CD4-positive, alpha-beta memory T cell (primary cell): ENCODE measurements around the gene DOCK9. TPM values are rescaled to one million over a fixed set of nuclear protein-coding genes. Genes with fewer than 3 reads are reported as not detected.
A peak's percentile ranks its signal among the peaks of the same experiment; 100 is the strongest.

ENCODE experiments used
- CTCF ChIA-PET: fragments of 350-600 bp; sonication (Branson Sonifier 250); formaldehyde crosslinking; loops from one replicate; lab custom pipeline; 2021; ENCODE audit warnings: inconsistent platforms; ENCODE audit not compliant: partially characterized antibody; lab: Charles Lee
- POLR2A ChIA-PET: fragments of 350-600 bp; sonication (Branson Sonifier 250); formaldehyde crosslinking; loops from one replicate; lab custom pipeline; 2021; ENCODE audit not compliant: partially characterized antibody; lab: Charles Lee
- DNase-seq, 5 donors: peaks; one replicate each; pipeline versions ENCODE4 v3.0.0 to v3.0.0-alpha.2; 2020 to 2022; ENCODE audit warnings: mixed read lengths in 1 of 5
- H3K27ac ChIP-seq: one replicate; pipeline ENCODE4 v1.7.0; 2013; ENCODE audit warnings: low read depth, low read length
- H3K27me3 ChIP-seq: 2 replicates; pipeline ENCODE4 v1.7.0; 2013; ENCODE audit warnings: mild to moderate bottlenecking, low read length, moderate library complexity; ENCODE audit not compliant: insufficient read depth
- H3K36me3 ChIP-seq: 2 replicates; pipeline ENCODE4 v1.7.0; 2013; ENCODE audit warnings: mild to moderate bottlenecking, low read length, moderate library complexity; ENCODE audit not compliant: insufficient read depth
- H3K4me1 ChIP-seq: 2 replicates; pipeline ENCODE4 v1.7.0; 2013; ENCODE audit warnings: mild to moderate bottlenecking, low read length, moderate library complexity; ENCODE audit not compliant: insufficient read depth
- H3K4me3 ChIP-seq, 2 donors: one replicate each; pipeline ENCODE4 v1.7.0; 2013; ENCODE audit warnings: low read length in 2 of 2, mild to moderate bottlenecking in 1 of 2
- H3K9me3 ChIP-seq, 2 donors: one replicate each; pipeline ENCODE4 v1.7.0; 2013; ENCODE audit warnings: low read length in 2 of 2, control low read depth in 1 of 2; ENCODE audit not compliant: control insufficient read depth in 1 of 2
- H3K27ac Mint-ChIP-seq, 7 donors: one replicate each; pipeline ENCODE4 v1.8.0; 2020 to 2021; ENCODE audit warnings: mixed read lengths in 7 of 7, mild to moderate bottlenecking in 6 of 7, inconsistent platforms in 3 of 7, moderate library complexity in 3 of 7
- H3K27me3 Mint-ChIP-seq, 2 donors: one replicate each; pipeline ENCODE4 v1.8.0; 2020 to 2021; ENCODE audit warnings: mixed read lengths in 2 of 2
- H3K36me3 Mint-ChIP-seq, 2 donors: one replicate each; pipeline ENCODE4 v1.8.0; 2020 to 2021; ENCODE audit warnings: mixed read lengths in 2 of 2, inconsistent platforms in 1 of 2, mild to moderate bottlenecking in 1 of 2
- H3K4me1 Mint-ChIP-seq, 4 donors: one replicate each; pipeline ENCODE4 v1.8.0; 2020 to 2021; ENCODE audit warnings: mixed read lengths in 4 of 4, mild to moderate bottlenecking in 1 of 4
- H3K4me3 Mint-ChIP-seq, 8 donors: one replicate each; pipeline ENCODE4 v1.8.0; 2020 to 2021; ENCODE audit warnings: mixed read lengths in 8 of 8, mild to moderate bottlenecking in 7 of 8, moderate library complexity in 6 of 8, inconsistent platforms in 3 of 8
- H3K9me3 Mint-ChIP-seq, 8 donors: one replicate each; pipeline ENCODE4 v1.8.0; 2020 to 2021; ENCODE audit warnings: mixed read lengths in 8 of 8, mild to moderate bottlenecking in 5 of 8, inconsistent platforms in 3 of 8, moderate library complexity in 1 of 8
- intact Hi-C: fragments of 100-400 bp; cut with micrococcal nuclease; formaldehyde crosslinking; loops from one replicate; pipeline ENCODE4 v1.15.1; 2023
- polyA plus RNA-seq, 2 donors: library from polyadenylated mRNA; unstranded; fragments of 300-500 nt; fragmentation: Illumina TruSeq; gene quantifications; one replicate each; pipeline ENCODE4 v1.2.3, GENCODE V29; 2021
- total RNA-seq, 2 experiments: library from RNA; stranded (reverse); gene quantifications; one replicate each; pipeline ENCODE4 v1.2.3, GENCODE V29; 2021

The DOCK9 gene
- total and polyA plus RNA-seq, 4 experiments from 2014 or later = 6.3 to 197 (median 119) TPM

DNA sequence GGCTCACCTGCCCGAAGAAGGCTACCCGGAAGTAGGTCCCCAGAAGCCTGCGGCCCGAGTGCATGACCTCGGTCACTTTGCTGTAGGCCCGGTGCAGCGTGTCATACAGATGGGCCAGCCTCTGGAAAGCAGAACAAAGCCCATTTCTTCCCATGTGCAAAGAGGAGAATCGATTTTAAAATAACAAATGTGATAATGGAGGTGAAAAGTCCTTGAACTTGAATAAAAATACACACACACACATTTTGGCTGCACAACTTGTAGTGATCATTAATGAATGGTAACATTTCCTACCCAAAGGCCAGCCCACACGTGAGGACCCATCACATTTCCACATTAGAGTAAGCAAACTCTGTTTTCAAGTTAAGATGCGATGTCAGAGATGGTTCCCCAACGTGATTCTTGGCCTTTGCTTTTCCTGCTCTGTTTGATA, 168.5 kb downstream of the DOCK9 start:
- Mint-ChIP-seq H3K36me3 (peaks cover 46 to 60% of the 10 kb centered on the region in 2 donors), H3K27me3 (no peaks in the 10 kb centered on the region), H3K4me3 (no peak overlapping the region), H3K9me3 (peaks cover 0 to 4% (median 0%) of the 10 kb centered on the region in 8 donors), H3K27ac (no peak overlapping the region), H3K4me1 (no peaks in the 10 kb centered on the region)
- no peak overlapping the region for H3K4me3 ChIP-seq
- ChIA-PET POLR2A (no interaction called here), CTCF (no interaction called here)
- H3K27me3 ChIP-seq = no peaks in the 10 kb centered on the region
- H3K36me3 ChIP-seq = peaks cover 33% of the 10 kb centered on the region
- no peak overlapping the region for H3K27ac ChIP-seq
- H3K9me3 ChIP-seq = no peaks in the 10 kb centered on the region
- no peak for DNase-seq
- no peaks in the 10 kb centered on the region for H3K4me1 ChIP-seq
- intact Hi-C loops = no loop called here

DNA sequence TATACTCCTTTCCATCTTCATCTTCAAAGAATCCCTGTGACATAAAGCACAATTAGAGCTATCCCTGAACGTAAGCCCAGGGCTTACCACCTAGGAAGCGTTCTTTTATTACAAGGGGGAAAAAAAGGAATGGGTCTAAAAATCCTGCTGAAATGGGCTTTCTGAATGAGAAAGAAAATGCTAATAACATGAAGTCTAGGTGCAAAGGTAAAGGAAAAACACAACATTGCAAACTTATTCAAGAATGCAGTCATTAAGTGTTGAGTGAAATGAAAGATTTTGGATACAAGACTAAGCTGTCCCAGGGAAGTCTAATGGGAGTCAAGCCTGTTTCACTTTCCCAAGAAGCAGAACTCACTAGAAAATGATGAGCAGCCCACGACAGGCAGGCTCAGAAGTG, 170.1 kb downstream of the DOCK9 start:
- H3K27ac Mint-ChIP-seq = no peak overlapping the region
- intact Hi-C loops = no loop called here
- H3K4me1 Mint-ChIP-seq = no peaks in the 10 kb centered on the region
- Histone ChIP-seq H3K4me3 (no peak overlapping the region), H3K36me3 (peaks cover 48% of the 10 kb centered on the region), H3K9me3 (no peaks in the 10 kb centered on the region), H3K27me3 (no peaks in the 10 kb centered on the region), H3K4me1 (no peaks in the 10 kb centered on the region), H3K27ac (no peak overlapping the region)
- H3K9me3 Mint-ChIP-seq = peaks cover 0 to 4% (median 0%) of the 10 kb centered on the region in 8 donors
- POLR2A ChIA-PET = no interaction called here
- H3K27me3 Mint-ChIP-seq = no peaks in the 10 kb centered on the region
- H3K36me3 Mint-ChIP-seq = peaks cover 59 to 67% of the 10 kb centered on the region in 2 donors
- CTCF ChIA-PET = no interaction called here
- DNase-seq = no peak
- H3K4me3 Mint-ChIP-seq = no peak overlapping the region

DNA sequence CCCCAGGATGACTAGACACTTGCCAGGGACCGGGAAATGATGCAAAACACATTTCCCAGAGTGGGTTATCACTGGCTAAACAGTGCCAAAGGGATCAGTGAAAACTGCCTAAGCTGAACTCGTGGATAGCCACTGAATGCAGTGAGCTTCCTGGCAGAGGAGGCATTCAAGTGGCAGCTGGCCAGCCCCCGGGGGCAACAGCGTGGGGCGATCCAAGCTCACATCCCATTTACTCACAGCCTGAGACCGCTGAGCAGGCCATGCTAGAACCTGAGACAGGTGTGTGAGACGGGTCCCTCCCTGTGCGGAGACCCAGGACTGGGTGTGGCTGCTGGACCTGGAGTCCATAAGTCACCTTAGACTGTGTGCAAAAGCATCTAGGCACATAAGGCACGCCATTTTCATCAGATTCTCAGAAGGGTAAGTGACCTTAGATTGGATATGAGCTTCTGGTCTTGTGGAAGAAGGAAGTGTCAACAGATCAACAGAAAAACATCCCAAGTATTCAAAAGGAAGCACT, 173.5 kb downstream of the DOCK9 start:
- ChIA-PET CTCF (no interaction called here), POLR2A (no interaction called here)
- no peak for DNase-seq
- H3K27ac Mint-ChIP-seq = no peak overlapping the region
- no peaks in the 10 kb centered on the region for H3K4me1 Mint-ChIP-seq
- no peak overlapping the region for H3K27ac ChIP-seq
- no peaks in the 10 kb centered on the region for H3K4me1 ChIP-seq
- H3K36me3 Mint-ChIP-seq = peaks cover 65 to 77% of the 10 kb centered on the region in 2 donors
- peaks cover 0 to under 1% (median 0%) of the 10 kb centered on the region in 8 donors for H3K9me3 Mint-ChIP-seq
- H3K4me3 ChIP-seq = no peak overlapping the region
- peaks cover 46% of the 10 kb centered on the region for H3K36me3 ChIP-seq
- intact Hi-C loops = no loop called here
- H3K27me3 ChIP-seq = no peaks in the 10 kb centered on the region
- H3K4me3 Mint-ChIP-seq = no peak overlapping the region
- H3K27me3 Mint-ChIP-seq = no peaks in the 10 kb centered on the region
- H3K9me3 ChIP-seq = no peaks in the 10 kb centered on the region

DNA sequence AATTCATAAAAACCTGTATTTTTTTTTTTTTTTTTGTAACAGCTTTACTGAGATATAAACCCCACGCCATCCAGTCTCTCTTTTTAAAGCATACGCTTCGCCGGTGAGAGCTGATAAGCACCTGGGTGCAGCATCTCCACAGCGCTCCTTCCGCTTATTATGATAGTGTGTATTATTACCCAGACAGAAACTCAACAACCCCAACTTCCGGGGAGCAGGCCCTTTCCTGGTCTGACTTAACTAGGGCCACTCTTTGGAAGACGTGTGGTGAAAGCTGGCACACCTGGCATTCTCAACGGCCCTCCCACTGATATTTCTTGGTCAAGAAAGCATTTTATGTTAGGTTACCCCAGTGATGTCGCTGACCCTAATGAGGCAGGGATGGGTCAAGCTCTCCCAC, 173.9 kb downstream of the DOCK9 start:
- peaks cover 68 to 78% of the 10 kb centered on the region in 2 donors for H3K36me3 Mint-ChIP-seq
- DNase-seq = no peak
- H3K4me1 Mint-ChIP-seq = no peaks in the 10 kb centered on the region
- H3K27ac Mint-ChIP-seq = no peak overlapping the region
- no peak overlapping the region for H3K4me3 ChIP-seq
- H3K36me3 ChIP-seq = peaks cover 46% of the 10 kb centered on the region
- H3K27me3 Mint-ChIP-seq = no peaks in the 10 kb centered on the region
- no peaks in the 10 kb centered on the region for H3K4me1 ChIP-seq
- H3K9me3 Mint-ChIP-seq = no peaks in the 10 kb centered on the region
- no peaks in the 10 kb centered on the region for H3K9me3 ChIP-seq
- no peaks in the 10 kb centered on the region for H3K27me3 ChIP-seq
- H3K4me3 Mint-ChIP-seq = no peak overlapping the region
- POLR2A ChIA-PET = no interaction called here
- CTCF ChIA-PET = no interaction called here
- intact Hi-C loops = no loop called here
- H3K27ac ChIP-seq = no peak overlapping the region

DNA sequence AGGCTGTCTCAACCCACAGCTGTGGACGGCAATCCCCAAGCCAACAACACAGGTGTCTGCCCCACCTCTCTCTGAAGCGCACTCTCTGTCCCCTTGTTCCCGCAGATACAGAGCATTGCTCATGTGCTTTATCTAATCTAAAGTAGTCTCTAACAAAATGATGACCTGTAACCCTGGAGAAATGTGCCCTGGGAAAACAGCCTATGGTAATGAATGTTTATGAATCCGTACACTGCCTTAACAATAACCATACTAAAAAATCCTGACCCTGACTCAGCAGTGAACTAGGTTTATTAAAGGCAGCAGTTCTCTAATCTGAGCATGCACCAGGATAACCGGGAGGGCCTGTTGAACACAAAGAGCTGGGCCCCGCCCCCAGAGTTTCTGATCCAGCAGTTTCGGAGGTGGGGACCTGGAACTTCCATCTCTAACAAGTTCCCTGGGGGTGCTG, 174.7 kb downstream of the DOCK9 start:
- H3K4me1 ChIP-seq = no peaks in the 10 kb centered on the region
- no peaks in the 10 kb centered on the region for H3K27me3 ChIP-seq
- H3K4me1 Mint-ChIP-seq = no peaks in the 10 kb centered on the region
- no peak overlapping the region for H3K4me3 Mint-ChIP-seq
- no peak for DNase-seq
- H3K27ac Mint-ChIP-seq = peak overlapping the region in 1 of 7 donors; percentile 25
- H3K9me3 Mint-ChIP-seq = no peaks in the 10 kb centered on the region
- H3K9me3 ChIP-seq = no peaks in the 10 kb centered on the region
- H3K27me3 Mint-ChIP-seq = no peaks in the 10 kb centered on the region
- H3K4me3 ChIP-seq = no peak overlapping the region
- CTCF ChIA-PET = no interaction called here
- POLR2A ChIA-PET = no interaction called here
- H3K36me3 Mint-ChIP-seq = peaks cover 72 to 81% of the 10 kb centered on the region in 2 donors
- H3K27ac ChIP-seq = no peak overlapping the region
- peaks cover 54% of the 10 kb centered on the region for H3K36me3 ChIP-seq
- intact Hi-C loops = no loop called here

DNA sequence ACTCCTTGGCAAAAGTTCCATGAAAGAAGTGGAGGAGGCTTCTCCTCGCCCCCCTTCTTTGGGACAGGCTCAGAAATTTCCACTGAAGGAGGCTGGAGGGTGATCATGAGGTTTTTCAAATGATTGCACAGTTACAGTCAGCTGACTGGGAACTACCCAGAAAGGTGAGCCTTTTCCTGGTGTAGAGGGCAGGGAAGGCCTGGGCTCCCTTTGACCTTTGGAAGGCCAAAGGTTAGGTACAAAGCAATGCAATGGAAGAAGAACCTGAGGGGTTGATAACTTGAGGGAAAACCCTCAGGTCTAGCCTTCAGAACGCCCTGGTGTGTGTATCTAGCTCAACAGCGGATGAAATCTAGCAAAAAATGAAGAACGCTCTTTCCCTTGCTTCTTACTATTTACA, 175.3 kb downstream of the DOCK9 start:
- intact Hi-C loops = no loop called here
- Histone ChIP-seq H3K4me3 (no peak overlapping the region), H3K27ac (no peak overlapping the region), H3K36me3 (peaks cover 54% of the 10 kb centered on the region), H3K27me3 (no peaks in the 10 kb centered on the region), H3K4me1 (no peaks in the 10 kb centered on the region), H3K9me3 (no peaks in the 10 kb centered on the region)
- Mint-ChIP-seq H3K27ac (peak overlapping the region in 1 of 7 donors; percentile 12), H3K9me3 (no peaks in the 10 kb centered on the region), H3K4me1 (peaks cover 0 to 1% (median 0%) of the 10 kb centered on the region in 4 donors), H3K4me3 (no peak overlapping the region), H3K27me3 (no peaks in the 10 kb centered on the region), H3K36me3 (peaks cover 72 to 81% of the 10 kb centered on the region in 2 donors)
- no peak for DNase-seq
- CTCF ChIA-PET = no interaction called here
- POLR2A ChIA-PET = no interaction called here

DNA sequence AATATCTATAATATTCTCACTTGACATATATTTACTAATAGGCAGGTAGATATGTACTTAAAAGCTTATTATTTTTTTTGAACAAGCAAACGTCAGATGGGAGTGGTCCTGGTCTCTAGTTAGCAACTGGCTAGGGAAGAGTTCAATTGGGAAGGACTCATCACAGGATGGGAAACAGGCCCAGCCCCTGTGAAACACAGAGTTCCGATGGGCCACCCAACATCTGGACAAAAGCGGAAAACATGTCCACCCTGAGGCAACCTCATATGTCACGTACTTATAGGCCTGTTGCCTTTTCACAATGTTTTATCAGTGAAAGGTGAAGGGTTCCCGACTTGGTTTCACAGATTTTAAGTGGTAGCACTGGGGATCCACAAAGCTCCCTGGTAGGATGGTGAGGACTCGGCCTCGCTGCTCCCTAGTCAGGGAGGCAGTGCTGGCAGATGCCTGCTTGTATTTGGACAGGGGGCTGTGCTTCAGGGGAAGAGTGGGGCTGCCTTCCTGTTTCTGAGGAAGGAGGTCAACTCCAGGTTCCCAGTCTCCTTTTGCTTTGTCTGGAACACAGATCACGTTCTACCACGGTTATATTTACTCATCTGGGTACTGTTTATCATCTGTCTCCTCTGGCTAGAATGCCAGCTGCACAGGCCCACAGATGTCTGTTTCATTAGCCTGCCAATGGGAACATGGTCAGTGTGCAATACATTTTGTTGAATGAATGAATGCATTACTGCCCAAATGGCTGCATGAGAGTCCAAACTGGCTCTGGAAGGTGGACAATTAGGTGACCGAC, 176.0 kb downstream of the DOCK9 start:
- H3K27ac ChIP-seq = no peak overlapping the region
- no peaks in the 10 kb centered on the region for H3K9me3 ChIP-seq
- Mint-ChIP-seq H3K4me3 (no peak overlapping the region), H3K36me3 (peaks cover 75 to 83% of the 10 kb centered on the region in 2 donors), H3K9me3 (no peaks in the 10 kb centered on the region), H3K27me3 (no peaks in the 10 kb centered on the region), H3K27ac (peak overlapping the region in 2 of 7 donors; percentile 12 to 57), H3K4me1 (peaks cover 0 to 1% (median 0%) of the 10 kb centered on the region in 4 donors)
- H3K27me3 ChIP-seq = no peaks in the 10 kb centered on the region
- CTCF ChIA-PET = no interaction called here
- DNase-seq = no peak
- intact Hi-C loops = no loop called here
- H3K4me3 ChIP-seq = no peak overlapping the region
- POLR2A ChIA-PET = no interaction called here
- no peaks in the 10 kb centered on the region for H3K4me1 ChIP-seq
- peaks cover 57% of the 10 kb centered on the region for H3K36me3 ChIP-seq
